Thyroid gland (tissue), 4 donors: Measurements from ENCODE around the gene CXCL16.

Source experiments
- CTCF ChIP-seq, 6 experiments: fragments of 200-600 bp in 3 of 6; fragments of 450-650 bp in 3 of 6; sonication (generic) in 3 of 6; IDR thresholded peaks; one replicate each; pipeline ENCODE4 v1.5.1; 2016 to 2019; ENCODE audit warnings: antibody characterized with exemption in 6 of 6, mild to moderate bottlenecking in 2 of 6, inconsistent platforms in 1 of 6, moderate library complexity in 1 of 6
- POLR2A ChIP-seq, 2 donors: fragments of 450-650 bp; IDR thresholded peaks; one replicate each; pipeline ENCODE4 v1.6.1; 2017; ENCODE audit warnings: antibody characterized with exemption in 2 of 2, mild to moderate bottlenecking in 2 of 2, moderate library complexity in 1 of 2

GRCh38 chr17:4780325-4780955 lies 40.7 kb upstream of the CXCL16 start:
- TF ChIP-seq CTCF (IDR thresholded peaks at IDR 0.05), result no peak
- TF ChIP-seq POLR2A (IDR thresholded peaks at IDR 0.05), result no peak
